Mesendoderm (in vitro differentiated cells): ENCODE data around the gene ZNF423.
A peak's percentile ranks its signal among the peaks of the same experiment; 100 is the strongest.

Source experiments
- DNase-seq: peaks from one replicate; pipeline ENCODE4 v3.0.0; 2013
- H2AK5ac ChIP-seq: 2 replicates; pipeline ENCODE4 v1.6.1; 2013; ENCODE audit warnings: low read length, inconsistent platforms
- H2BK120ac ChIP-seq: 2 replicates; pipeline ENCODE4 v1.6.1; 2013; ENCODE audit warnings: low read depth, mild to moderate bottlenecking, low read length, moderate library complexity, mixed read lengths
- H2BK15ac ChIP-seq: replicated peaks from 2 replicates; pipeline ENCODE4 v1.6.1; 2013; ENCODE audit warnings: low read depth, mild to moderate bottlenecking, moderate library complexity
- H2BK5ac ChIP-seq: 2 replicates; pipeline ENCODE4 v1.6.1; 2013; ENCODE audit warnings: low read length, inconsistent platforms
- H3K18ac ChIP-seq: 2 replicates; pipeline ENCODE4 v1.6.1; 2013; ENCODE audit warnings: mild to moderate bottlenecking, low read length, mixed read lengths
- H3K23ac ChIP-seq: one replicate; pipeline ENCODE4 v1.6.1; 2013; ENCODE audit warnings: low read length
- H3K27ac ChIP-seq: 2 replicates; pipeline ENCODE4 v1.5.1; 2013; ENCODE audit warnings: low read depth, mild to moderate bottlenecking, inconsistent platforms, low read length, moderate library complexity
- H3K27me3 ChIP-seq: 2 replicates; pipeline ENCODE4 v1.6.1; 2013; ENCODE audit warnings: low read length, control low read depth, mild to moderate bottlenecking, inconsistent platforms; ENCODE audit not compliant: insufficient read depth, poor library complexity
- H3K36me3 ChIP-seq: 2 replicates; pipeline ENCODE4 v1.6.1; 2013; ENCODE audit warnings: low read length, inconsistent platforms; ENCODE audit not compliant: control insufficient read depth, insufficient read depth
- H3K4ac ChIP-seq: one replicate; pipeline ENCODE4 v1.6.1; 2013; ENCODE audit warnings: low read depth, mild to moderate bottlenecking, low read length, moderate library complexity
- H3K4me1 ChIP-seq: 2 replicates; pipeline ENCODE4 v1.6.1; 2013; ENCODE audit warnings: low read depth, low read length, inconsistent platforms; ENCODE audit not compliant: control insufficient read depth
- H3K4me2 ChIP-seq: 2 replicates; pipeline ENCODE4 v1.6.1; 2013; ENCODE audit warnings: low read length
- H3K4me3 ChIP-seq: 2 replicates; pipeline ENCODE4 v1.5.1; 2013; ENCODE audit warnings: mild to moderate bottlenecking, low read length
- H3K56ac ChIP-seq: one replicate; pipeline ENCODE4 v1.6.1; 2013; ENCODE audit warnings: low read length
- H3K79me1 ChIP-seq: 2 replicates; pipeline ENCODE4 v1.6.1; 2013; ENCODE audit warnings: low read length, inconsistent platforms
- H3K79me2 ChIP-seq: 2 replicates; pipeline ENCODE4 v1.6.1; 2013; ENCODE audit warnings: mild to moderate bottlenecking, low read length; ENCODE audit not compliant: control insufficient read depth, insufficient read depth
- H3K9ac ChIP-seq: 2 replicates; pipeline ENCODE4 v1.6.1; 2013; ENCODE audit warnings: low read length, inconsistent platforms
- H4K5ac ChIP-seq: one replicate; pipeline ENCODE4 v1.6.1; 2013; ENCODE audit warnings: low read length
- H4K8ac ChIP-seq: one replicate; pipeline ENCODE4 v1.6.1; 2013; ENCODE audit warnings: low read depth, mild to moderate bottlenecking, control low read depth, low read length, moderate library complexity
- WGBS: extraction: QIAGEN DNeasy Blood & Tissue Kit; methylation state at CpG from one replicate; pipeline ENCODE4 v1.1.7; 2013; ENCODE audit warnings: low lambda C conversion rate, missing lambda C conversion rate; ENCODE audit not compliant: insufficient coverage; ENCODE audit errors: extremely low coverage; 5-methylcytosine and 5-hydroxymethylcytosine counted together

The ZNF423 gene

DNA sequence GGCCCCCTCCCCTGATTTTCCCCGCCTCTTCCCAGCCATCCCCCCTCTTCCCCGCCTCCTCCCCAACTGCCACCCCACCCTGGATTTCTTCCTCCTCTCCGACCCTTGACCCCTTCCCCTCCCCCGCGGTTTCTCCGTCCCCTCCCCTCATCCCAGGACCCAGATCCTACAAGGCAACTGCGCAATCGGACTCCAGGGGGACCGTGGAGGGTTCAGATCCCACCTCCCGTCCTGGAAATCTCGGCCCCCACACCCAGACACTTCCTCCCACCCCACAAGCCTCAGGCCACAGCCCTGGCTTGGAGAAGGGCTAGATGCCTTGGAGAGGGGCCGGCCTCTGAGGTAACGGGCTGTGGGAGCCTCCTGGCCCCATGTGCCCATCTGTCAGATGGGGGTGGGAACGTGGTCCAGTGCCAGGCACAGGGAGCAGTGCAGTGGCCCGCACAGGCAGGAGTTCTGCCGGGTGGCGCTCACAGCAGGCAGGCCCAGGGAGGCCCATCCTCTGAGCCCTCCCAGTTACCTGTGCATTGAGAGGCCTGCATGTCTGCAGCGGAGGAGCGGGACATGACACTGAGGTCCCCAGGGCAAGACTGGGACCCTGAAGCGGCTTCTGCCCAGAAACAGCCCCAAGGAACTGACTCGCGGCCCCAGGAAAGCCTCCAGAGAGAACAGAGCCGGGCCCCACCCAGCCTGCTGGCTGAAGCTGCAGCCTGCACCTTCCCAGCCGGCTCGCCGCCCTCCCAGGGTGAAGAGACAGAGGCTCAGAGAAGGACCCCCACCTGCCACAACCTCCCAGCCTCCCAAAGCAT lies 16.7 kb downstream of the ZNF423 start:
- Histone ChIP-seq H3K27ac (peak overlapping the region; percentile 27), H3K18ac (peak overlapping the region; percentile 25), H2BK120ac (no peak overlapping the region), H2AK5ac (no peak overlapping the region), H2BK5ac (no peak overlapping the region), H3K9ac (peak overlapping the region; percentile 65), H3K79me1 (peaks cover 13% of the 10 kb centered on the region), H4K5ac (no peak overlapping the region), H2BK15ac (no peak overlapping the region), H4K8ac (no peak overlapping the region), H3K56ac (peak overlapping the region; percentile 75), H3K4ac (peak overlapping the region; percentile 59), H3K4me2 (peak overlapping the region; percentile 4), H3K23ac (peak overlapping the region; percentile 36), H3K79me2 (peaks cover 38% of the 10 kb centered on the region), H3K36me3 (no peaks in the 10 kb centered on the region), H3K4me1 (peaks cover 16% of the 10 kb centered on the region), H3K27me3 (no peaks in the 10 kb centered on the region), H3K4me3 (no peak overlapping the region)
- WGBS: no CpG with 5 or more reads among the region's 26 CpGs
- DNase-seq: no peak

DNA sequence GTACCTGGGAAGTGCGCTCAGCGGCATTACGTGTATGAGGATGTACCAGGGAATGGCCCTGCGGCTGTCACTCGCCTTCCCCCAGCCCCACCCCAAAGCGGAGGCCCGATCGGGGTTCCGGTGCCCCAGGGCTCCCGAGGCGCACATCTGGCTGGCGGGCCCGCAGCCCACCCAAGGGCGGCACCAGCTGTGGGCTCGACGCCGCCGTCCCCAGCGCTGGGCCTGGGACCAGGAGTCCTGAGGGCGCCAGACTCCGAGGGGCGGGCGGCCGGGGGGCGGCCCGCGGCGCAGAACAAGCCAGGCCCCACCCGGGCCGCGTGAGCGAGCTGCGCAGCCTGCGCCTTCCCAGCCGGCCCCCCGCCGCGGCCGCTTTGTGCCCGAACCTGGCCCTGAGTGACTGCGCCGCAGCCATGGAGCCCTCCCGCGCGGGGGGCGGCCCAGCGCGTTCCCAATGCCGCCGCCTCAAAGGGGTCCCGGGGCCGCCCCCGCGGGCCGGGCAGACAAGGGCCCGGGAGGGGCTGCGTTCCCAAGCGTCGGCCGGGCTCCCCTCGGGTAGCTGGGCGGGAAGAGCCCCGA lies 17.4 kb downstream of the ZNF423 start:
- H2BK15ac ChIP-seq: no peak overlapping the region
- no peaks in the 10 kb centered on the region for H3K36me3 ChIP-seq
- H2BK120ac ChIP-seq: no peak overlapping the region
- peaks cover 13% of the 10 kb centered on the region for H3K79me1 ChIP-seq
- no peak overlapping the region for H4K8ac ChIP-seq
- peak overlapping the region; percentile 25 for H3K4me2 ChIP-seq
- H3K79me2 ChIP-seq: peaks cover 40% of the 10 kb centered on the region
- DNase-seq: no peak
- no peaks in the 10 kb centered on the region for H3K27me3 ChIP-seq
- peak overlapping the region; percentile 75 for H3K56ac ChIP-seq
- WGBS: no CpG with 5 or more reads among the region's 63 CpGs
- peaks cover 20% of the 10 kb centered on the region for H3K4me1 ChIP-seq
- H3K27ac ChIP-seq: no peak overlapping the region
- peak overlapping the region; percentile 25 for H3K18ac ChIP-seq
- peak overlapping the region; percentile 81 for H3K23ac ChIP-seq
- H2BK5ac ChIP-seq: no peak overlapping the region
- H2AK5ac ChIP-seq: no peak overlapping the region
- H3K4ac ChIP-seq: no peak overlapping the region
- no peak overlapping the region for H3K4me3 ChIP-seq
- H3K9ac ChIP-seq: peak overlapping the region; percentile 65
- no peak overlapping the region for H4K5ac ChIP-seq

- no peak overlapping the region for H2AK5ac ChIP-seq
- H2BK5ac ChIP-seq: no peak overlapping the region
- peak overlapping the region; percentile 75 for H3K56ac ChIP-seq
- peak overlapping the region; percentile 25 for H3K4me2 ChIP-seq
- H3K4me3 ChIP-seq: no peak overlapping the region
- no peak overlapping the region for H4K8ac ChIP-seq
- H3K27ac ChIP-seq: no peak overlapping the region
- peaks cover 13% of the 10 kb centered on the region for H3K79me1 ChIP-seq
- peaks cover 42% of the 10 kb centered on the region for H3K79me2 ChIP-seq
- H3K9ac ChIP-seq: peak overlapping the region; percentile 65
- H2BK15ac ChIP-seq: no peak overlapping the region
- no peak overlapping the region for H3K4ac ChIP-seq
- peak overlapping the region; percentile 81 for H3K23ac ChIP-seq
- H3K36me3 ChIP-seq: no peaks in the 10 kb centered on the region
- peaks cover 20% of the 10 kb centered on the region for H3K4me1 ChIP-seq
- WGBS: no CpG with 5 or more reads among the region's 17 CpGs
- H4K5ac ChIP-seq: no peak overlapping the region
- peak; percentile 67 for DNase-seq
- peak overlapping the region; percentile 6 for H3K18ac ChIP-seq
- H3K27me3 ChIP-seq: no peaks in the 10 kb centered on the region
- H2BK120ac ChIP-seq: no peak overlapping the region
Measured at GRCh38 chr16:49837688-49838410, 18.1 kb downstream of the ZNF423 start.

DNA sequence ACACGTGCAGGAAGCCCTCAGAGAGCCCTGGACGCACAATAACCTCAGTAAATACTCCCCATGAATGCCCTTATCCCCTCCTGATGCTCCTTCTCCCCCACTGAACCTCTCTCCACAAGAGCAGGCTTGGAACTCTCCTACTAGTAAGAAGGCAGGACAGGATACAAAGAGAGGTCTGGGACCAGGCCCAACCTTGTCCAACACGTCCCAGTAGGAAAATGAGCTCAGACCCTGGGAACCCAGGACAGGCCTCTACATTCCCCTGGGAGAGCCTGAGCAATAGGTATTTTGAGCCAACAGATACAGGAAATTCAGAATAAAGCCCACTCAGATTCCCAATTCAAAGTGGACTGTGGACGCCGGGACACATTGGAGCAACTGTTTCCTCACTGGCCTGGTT lies 19.2 kb downstream of the ZNF423 start:
- no peak overlapping the region for H4K8ac ChIP-seq
- H3K79me2 ChIP-seq: peaks cover 49% of the 10 kb centered on the region
- peaks cover 21% of the 10 kb centered on the region for H3K79me1 ChIP-seq
- no CpG with 5 or more reads among the region's 5 CpGs for WGBS
- H3K18ac ChIP-seq: no peak overlapping the region
- H3K4me1 ChIP-seq: peaks cover 20% of the 10 kb centered on the region
- no peak overlapping the region for H3K4me3 ChIP-seq
- no peak for DNase-seq
- no peak overlapping the region for H2BK120ac ChIP-seq
- H3K56ac ChIP-seq: no peak overlapping the region
- no peak overlapping the region for H3K9ac ChIP-seq
- no peak overlapping the region for H3K23ac ChIP-seq
- H2BK15ac ChIP-seq: no peak overlapping the region
- H3K4me2 ChIP-seq: no peak overlapping the region
- H2AK5ac ChIP-seq: no peak overlapping the region
- H3K36me3 ChIP-seq: no peaks in the 10 kb centered on the region
- no peak overlapping the region for H3K27ac ChIP-seq
- no peak overlapping the region for H2BK5ac ChIP-seq
- H4K5ac ChIP-seq: no peak overlapping the region
- H3K4ac ChIP-seq: no peak overlapping the region
- H3K27me3 ChIP-seq: no peaks in the 10 kb centered on the region

DNA sequence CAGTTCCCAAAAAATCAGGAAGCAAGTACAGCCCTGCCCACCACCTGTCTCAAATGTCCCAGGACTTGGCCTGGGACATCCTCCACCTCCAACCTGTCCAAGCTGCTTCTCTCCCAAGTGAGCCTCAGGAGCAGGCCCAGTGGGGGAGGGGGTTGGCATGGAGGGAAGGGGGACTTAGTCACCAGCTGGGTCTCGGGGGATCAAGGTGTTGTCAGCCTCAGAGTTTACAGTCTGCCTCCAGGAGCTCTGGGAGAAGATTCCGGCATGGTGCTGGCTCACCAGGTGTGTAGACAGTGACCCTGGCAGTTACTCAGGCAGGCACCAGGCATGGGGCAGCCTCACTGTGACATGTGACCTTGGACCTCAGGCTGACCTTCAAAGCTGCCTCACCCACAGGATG lies 19.7 kb downstream of the ZNF423 start:
- no peak overlapping the region for H3K23ac ChIP-seq
- H3K27ac ChIP-seq: no peak overlapping the region
- no peak overlapping the region for H3K9ac ChIP-seq
- H3K79me1 ChIP-seq: peaks cover 17% of the 10 kb centered on the region
- no peaks in the 10 kb centered on the region for H3K36me3 ChIP-seq
- no peak overlapping the region for H3K18ac ChIP-seq
- peaks cover 49% of the 10 kb centered on the region for H3K79me2 ChIP-seq
- H2BK120ac ChIP-seq: no peak overlapping the region
- peak overlapping the region; percentile 7 for H2AK5ac ChIP-seq
- H3K56ac ChIP-seq: peak overlapping the region; percentile 18
- no peak overlapping the region for H4K8ac ChIP-seq
- H3K4me2 ChIP-seq: no peak overlapping the region
- H3K4me3 ChIP-seq: no peak overlapping the region
- H2BK5ac ChIP-seq: peak overlapping the region; percentile 9
- no CpG with 5 or more reads among the region's 2 CpGs for WGBS
- H3K4me1 ChIP-seq: peaks cover 20% of the 10 kb centered on the region
- H4K5ac ChIP-seq: no peak overlapping the region
- H3K4ac ChIP-seq: no peak overlapping the region
- no peak for DNase-seq
- H2BK15ac ChIP-seq: no peak overlapping the region
- H3K27me3 ChIP-seq: no peaks in the 10 kb centered on the region
